Astrocyte (in vitro differentiated cells and primary cell): Measurements from ENCODE around the gene PRSS23.

Source experiments
- EZH2 ChIP-seq: IDR thresholded peaks from 2 replicates; pipeline ENCODE4 v1.6.1; 2012; ENCODE audit warnings: mild to moderate bottlenecking, low read length, inconsistent platforms; ENCODE audit not compliant: insufficient read depth
- TF ChIP-seq, protein P1 (sequence below): IDR thresholded peaks from 2 replicates; pipeline ENCODE4 v1.5.1; 2011; ENCODE audit warnings: low read depth, mild to moderate bottlenecking, inconsistent platforms, low read length, moderate library complexity; ENCODE audit not compliant: insufficient read depth

DNA sequence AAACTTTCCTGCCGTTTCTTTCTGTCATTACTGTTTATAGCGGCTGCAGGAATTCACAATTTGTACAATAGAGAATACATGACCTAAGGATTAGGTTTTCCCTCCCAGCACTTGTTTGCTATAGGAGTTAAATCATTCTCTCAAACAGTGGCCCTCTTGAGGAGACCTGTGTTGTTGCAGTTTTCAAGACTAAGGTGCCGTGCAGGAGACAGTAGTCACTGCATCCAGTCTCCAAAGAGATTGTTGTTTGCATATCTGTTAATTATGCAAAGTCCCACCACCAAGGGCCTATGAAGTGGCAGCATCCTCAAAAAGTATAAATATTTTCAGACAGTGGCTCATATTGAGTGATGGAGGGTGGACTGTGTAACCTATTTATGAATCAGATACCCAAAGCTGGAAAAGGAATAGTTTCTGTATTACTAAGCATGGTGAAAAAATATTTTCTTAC, 2.3 kb downstream of the PRSS23 start:
- TF ChIP-seq, protein P1, sequence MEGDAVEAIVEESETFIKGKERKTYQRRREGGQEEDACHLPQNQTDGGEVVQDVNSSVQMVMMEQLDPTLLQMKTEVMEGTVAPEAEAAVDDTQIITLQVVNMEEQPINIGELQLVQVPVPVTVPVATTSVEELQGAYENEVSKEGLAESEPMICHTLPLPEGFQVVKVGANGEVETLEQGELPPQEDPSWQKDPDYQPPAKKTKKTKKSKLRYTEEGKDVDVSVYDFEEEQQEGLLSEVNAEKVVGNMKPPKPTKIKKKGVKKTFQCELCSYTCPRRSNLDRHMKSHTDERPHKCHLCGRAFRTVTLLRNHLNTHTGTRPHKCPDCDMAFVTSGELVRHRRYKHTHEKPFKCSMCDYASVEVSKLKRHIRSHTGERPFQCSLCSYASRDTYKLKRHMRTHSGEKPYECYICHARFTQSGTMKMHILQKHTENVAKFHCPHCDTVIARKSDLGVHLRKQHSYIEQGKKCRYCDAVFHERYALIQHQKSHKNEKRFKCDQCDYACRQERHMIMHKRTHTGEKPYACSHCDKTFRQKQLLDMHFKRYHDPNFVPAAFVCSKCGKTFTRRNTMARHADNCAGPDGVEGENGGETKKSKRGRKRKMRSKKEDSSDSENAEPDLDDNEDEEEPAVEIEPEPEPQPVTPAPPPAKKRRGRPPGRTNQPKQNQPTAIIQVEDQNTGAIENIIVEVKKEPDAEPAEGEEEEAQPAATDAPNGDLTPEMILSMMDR: peak; percentile 56
- TF ChIP-seq EZH2: no peak
